Neuronal stem cell (in vitro differentiated cells): ENCODE data around the gene CD58.
A peak's percentile ranks its signal among the peaks of the same experiment; 100 is the strongest.

Experiments
- DNase-seq: peaks from one replicate; pipeline ENCODE4 v3.0.0-alpha.2; 2013; ENCODE audit warnings: low spot score
- H2AFZ ChIP-seq: one replicate; pipeline ENCODE4 v1.6.1; 2013; ENCODE audit warnings: mild to moderate bottlenecking, low read length, inconsistent platforms
- H2AK5ac ChIP-seq: 2 replicates; pipeline ENCODE4 v1.6.1; 2013; ENCODE audit warnings: low read depth, mild to moderate bottlenecking, inconsistent platforms, low read length, moderate library complexity, mixed read lengths
- H2BK120ac ChIP-seq: 2 replicates; pipeline ENCODE4 v1.6.1; 2013; ENCODE audit warnings: low read depth, mild to moderate bottlenecking, inconsistent platforms, low read length, moderate library complexity, mixed read lengths
- H2BK12ac ChIP-seq: one replicate; pipeline ENCODE4 v1.6.1; 2013; ENCODE audit warnings: low read length, inconsistent platforms
- H2BK15ac ChIP-seq: 2 replicates; pipeline ENCODE4 v1.6.1; 2013; ENCODE audit warnings: mild to moderate bottlenecking, low read length, inconsistent platforms, mixed read lengths
- H2BK5ac ChIP-seq: one replicate; pipeline ENCODE4 v1.6.1; 2013; ENCODE audit warnings: inconsistent platforms, mild to moderate bottlenecking, low read length, moderate library complexity
- H3K14ac ChIP-seq: one replicate; pipeline ENCODE4 v1.6.1; 2013; ENCODE audit warnings: low read length, inconsistent platforms
- H3K18ac ChIP-seq: 2 replicates; pipeline ENCODE4 v1.6.1; 2013; ENCODE audit warnings: low read length, inconsistent platforms
- H3K23ac ChIP-seq: 2 replicates; pipeline ENCODE4 v1.6.1; 2013; ENCODE audit warnings: low read depth, mild to moderate bottlenecking, mixed read lengths, low read length, inconsistent platforms; ENCODE audit not compliant: poor library complexity
- H3K27ac ChIP-seq: replicated peaks from 3 replicates; pipeline ENCODE4 v1.5.1; 2013; ENCODE audit warnings: low read length, inconsistent platforms
- H3K27me3 ChIP-seq, 3 experiments: 2 replicates each; pipeline ENCODE4 v1.6.1; 2013; ENCODE audit warnings: low read length in 3 of 3, mild to moderate bottlenecking in 2 of 3, inconsistent platforms in 1 of 3, low read depth in 1 of 3, mixed read lengths in 1 of 3, moderate library complexity in 1 of 3; ENCODE audit not compliant: control insufficient read depth in 3 of 3, insufficient read depth in 3 of 3
- H3K36me3 ChIP-seq, 2 donors: replicated peaks in 1 of 2; 2 replicates each; pipeline ENCODE4 v1.6.1; 2013; ENCODE audit warnings: low read length in 2 of 2; ENCODE audit not compliant: control insufficient read depth in 2 of 2, insufficient read depth in 2 of 2
- H3K4ac ChIP-seq: 2 replicates; pipeline ENCODE4 v1.6.1; 2013; ENCODE audit warnings: inconsistent platforms, mild to moderate bottlenecking, low read length, moderate library complexity
- H3K4me1 ChIP-seq, 2 donors: 1 replicate in 1 of 2; 2 replicates in 1 of 2; pipeline ENCODE4 v1.6.1; 2013; ENCODE audit warnings: low read length in 2 of 2, low read depth in 1 of 2; ENCODE audit not compliant: control insufficient read depth in 2 of 2, insufficient read depth in 1 of 2
- H3K4me2 ChIP-seq: one replicate; pipeline ENCODE4 v1.6.1; 2013; ENCODE audit warnings: mild to moderate bottlenecking, low read length, inconsistent platforms; ENCODE audit not compliant: insufficient read depth, poor library complexity, severe bottlenecking
- H3K4me3 ChIP-seq, 2 donors: 2 replicates each; pipeline ENCODE4 v1.5.1; 2013; ENCODE audit warnings: low read length in 2 of 2, mild to moderate bottlenecking in 2 of 2, inconsistent platforms in 1 of 2, moderate library complexity in 1 of 2
- H3K79me1 ChIP-seq: one replicate; pipeline ENCODE4 v1.6.1; 2013; ENCODE audit warnings: low read depth, mild to moderate bottlenecking, inconsistent platforms, low read length, moderate library complexity
- H3K9ac ChIP-seq: one replicate; pipeline ENCODE4 v1.6.1; 2013; ENCODE audit warnings: mild to moderate bottlenecking, low read depth, low read length, inconsistent platforms; ENCODE audit not compliant: poor library complexity
- H3K9me3 ChIP-seq, 2 donors: replicated peaks in 1 of 2; 2 replicates each; pipeline versions ENCODE3 to v1.6.1; 2013; ENCODE audit warnings: low read length in 2 of 2, mild to moderate bottlenecking in 2 of 2, inconsistent platforms in 1 of 2, low read depth in 1 of 2, mixed read lengths in 1 of 2, moderate library complexity in 1 of 2; ENCODE audit not compliant: control insufficient read depth in 2 of 2, insufficient read depth in 1 of 2
- H4K8ac ChIP-seq: one replicate; pipeline ENCODE4 v1.6.1; 2013; ENCODE audit warnings: low read depth, mild to moderate bottlenecking, inconsistent platforms, low read length, moderate library complexity
- H4K91ac ChIP-seq: one replicate; pipeline ENCODE4 v1.6.1; 2013; ENCODE audit warnings: low read length, low read depth, mild to moderate bottlenecking, inconsistent platforms; ENCODE audit not compliant: poor library complexity
- WGBS, 2 donors: extraction: QIAGEN DNeasy Blood & Tissue Kit; methylation state at CpG; one replicate each; pipeline ENCODE4 v1.1.7; 2013; ENCODE audit warnings: missing lambda C conversion rate in 2 of 2, mixed read lengths in 1 of 2; ENCODE audit not compliant: insufficient read length in 2 of 2, insufficient replicate concordance in 1 of 2; ENCODE audit errors: extremely low coverage in 2 of 2; 5-methylcytosine and 5-hydroxymethylcytosine counted together

The CD58 gene

DNA sequence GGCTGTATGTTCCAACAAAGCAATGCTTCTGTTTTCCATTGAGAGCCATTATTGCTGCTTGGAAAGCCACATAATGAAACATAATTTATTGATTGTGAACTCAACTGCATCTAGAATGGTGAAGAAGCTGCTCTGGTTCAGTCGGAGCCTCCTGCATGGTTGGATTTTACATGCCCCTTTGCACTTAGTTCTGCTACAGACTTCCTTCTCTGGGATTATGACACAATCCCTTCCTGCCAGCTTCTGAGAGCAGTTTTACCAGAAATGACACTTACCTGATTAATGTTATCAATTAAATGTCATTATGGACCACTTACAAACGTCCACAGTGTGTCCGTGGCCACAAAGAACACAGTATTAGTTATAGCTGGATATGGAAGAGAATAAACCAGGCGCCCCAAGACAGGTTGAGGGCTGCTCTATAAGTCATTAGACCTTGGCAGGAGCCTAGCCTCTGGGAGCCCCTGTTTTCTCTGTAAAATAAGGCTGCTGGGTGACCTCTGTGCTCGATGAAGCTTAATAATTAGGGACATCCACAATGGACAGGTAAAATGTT lies 7.0 kb upstream of the CD58 start:
- Histone ChIP-seq H3K23ac (no peak overlapping the region), H3K27me3 (no peaks in the 10 kb centered on the region), H4K91ac (no peak overlapping the region), H3K4me1 (peaks cover 5 to 10% of the 10 kb centered on the region in 2 donors), H3K4me2 (no peak overlapping the region), H3K4me3 (no peak overlapping the region), H3K18ac (no peak overlapping the region), H3K27ac (no peak overlapping the region), H3K36me3 (peaks cover 0 to under 1% of the 10 kb centered on the region in 2 donors), H3K9me3 (peaks cover 0 to under 1% of the 10 kb centered on the region in 2 donors), H4K8ac (no peak overlapping the region), H3K9ac (no peak overlapping the region), H3K14ac (no peak overlapping the region), H2AFZ (no peak overlapping the region), H3K79me1 (no peaks in the 10 kb centered on the region), H2BK15ac (no peak overlapping the region), H2BK12ac (no peak overlapping the region), H3K4ac (no peak overlapping the region), H2AK5ac (no peak overlapping the region), H2BK5ac (no peak overlapping the region), H2BK120ac (no peak overlapping the region)
- whole genome bisulfite sequencing, 2 donors: no CpG with 5 or more reads among the region's 5 CpGs
- DNase-seq: no peak

DNA sequence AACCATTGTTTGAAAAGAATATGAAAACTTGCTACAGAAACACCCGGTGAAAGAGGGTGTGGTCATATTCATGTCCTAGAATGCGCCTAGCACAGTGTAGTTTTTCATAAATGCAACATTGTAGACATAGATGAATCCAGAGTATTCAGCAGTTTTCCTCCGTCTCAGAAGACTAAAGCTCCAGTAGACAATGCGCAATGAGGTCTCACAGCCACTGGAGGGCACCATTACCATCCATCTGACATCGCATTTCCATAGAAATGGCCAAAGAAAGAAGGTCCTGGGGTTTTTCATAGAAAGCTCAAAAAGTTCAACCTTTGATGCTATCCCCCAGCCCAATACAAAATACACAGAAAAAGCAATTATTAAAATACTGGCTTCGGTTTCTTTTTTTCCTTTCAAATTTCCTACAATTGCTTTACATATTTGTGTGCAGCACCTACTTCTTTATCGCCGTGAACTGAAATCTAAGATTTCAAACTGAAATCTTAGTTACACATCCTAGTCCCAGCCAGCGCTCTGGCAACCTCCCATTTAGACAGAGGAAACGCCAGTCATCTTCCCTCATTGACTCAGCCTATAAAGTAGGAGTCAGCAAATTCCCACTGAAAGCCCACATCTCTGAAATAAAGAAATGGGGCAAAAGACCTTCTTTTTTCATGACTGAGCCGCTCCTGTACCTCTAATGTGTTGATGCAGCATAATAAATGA lies 3.9 kb upstream of the CD58 start:
- H3K79me1 ChIP-seq: no peaks in the 10 kb centered on the region
- no peak overlapping the region for H4K8ac ChIP-seq
- no peak overlapping the region for H3K4me2 ChIP-seq
- H3K18ac ChIP-seq: no peak overlapping the region
- no peak overlapping the region for H3K14ac ChIP-seq
- H3K23ac ChIP-seq: no peak overlapping the region
- H2BK15ac ChIP-seq: no peak overlapping the region
- H3K4me3 ChIP-seq: no peak overlapping the region
- H3K9me3 ChIP-seq: no peaks in the 10 kb centered on the region
- no peak overlapping the region for H2BK12ac ChIP-seq
- H2AFZ ChIP-seq: peak overlapping the region; percentile 47
- H4K91ac ChIP-seq: no peak overlapping the region
- H2BK120ac ChIP-seq: no peak overlapping the region
- H3K9ac ChIP-seq: no peak overlapping the region
- H3K4ac ChIP-seq: no peak overlapping the region
- no peaks in the 10 kb centered on the region for H3K27me3 ChIP-seq
- WGBS, 2 donors: no CpG with 5 or more reads among the region's 11 CpGs
- no peak overlapping the region for H2BK5ac ChIP-seq
- H3K27ac ChIP-seq: no peak overlapping the region
- no peak overlapping the region for H2AK5ac ChIP-seq
- no peaks in the 10 kb centered on the region for H3K36me3 ChIP-seq
- peak; percentile 61 for DNase-seq
- peaks cover 12 to 16% of the 10 kb centered on the region in 2 donors for H3K4me1 ChIP-seq

DNA sequence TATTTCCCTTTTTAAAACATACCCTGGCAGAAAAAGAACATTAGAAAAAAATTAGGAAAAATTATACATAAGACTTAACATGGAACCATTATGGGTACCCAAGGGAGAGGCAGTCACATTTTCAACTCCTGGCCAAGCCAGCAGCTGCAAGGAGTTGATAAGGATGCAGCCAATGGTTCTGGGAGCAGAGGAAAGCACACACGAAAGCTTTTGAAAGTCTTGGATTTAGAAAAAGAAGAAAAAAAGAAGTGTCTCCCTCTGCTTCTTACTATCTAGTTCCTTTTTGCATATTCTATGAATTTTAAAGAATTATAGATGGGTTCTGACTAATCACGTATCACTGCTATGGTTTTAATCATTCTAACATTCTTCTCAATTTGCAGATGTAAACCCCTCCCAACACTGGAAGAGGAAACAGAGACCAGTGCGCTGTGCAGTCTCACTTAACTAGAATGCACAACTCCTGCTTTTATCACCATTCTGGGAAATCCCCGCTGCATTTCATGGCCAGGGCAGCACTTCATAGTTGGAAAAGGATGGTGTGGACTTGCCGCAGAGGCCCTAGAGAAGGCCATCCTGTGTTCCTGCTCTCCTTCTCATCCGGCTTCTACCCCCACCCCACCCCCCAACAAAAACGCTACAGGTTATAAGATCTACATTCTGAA lies 2.7 kb upstream of the CD58 start:
- no peaks in the 10 kb centered on the region for H3K9me3 ChIP-seq
- H3K4ac ChIP-seq: no peak overlapping the region
- no peak overlapping the region for H2BK5ac ChIP-seq
- H3K27me3 ChIP-seq: no peaks in the 10 kb centered on the region
- no peak overlapping the region for H4K91ac ChIP-seq
- no peak overlapping the region for H3K18ac ChIP-seq
- no peaks in the 10 kb centered on the region for H3K79me1 ChIP-seq
- no peak overlapping the region for H2BK12ac ChIP-seq
- no peak overlapping the region for H3K4me3 ChIP-seq
- no peak overlapping the region for H3K9ac ChIP-seq
- H3K14ac ChIP-seq: no peak overlapping the region
- H3K23ac ChIP-seq: no peak overlapping the region
- no peak overlapping the region for H2BK15ac ChIP-seq
- no peak overlapping the region for H2AFZ ChIP-seq
- H2AK5ac ChIP-seq: no peak overlapping the region
- peaks cover 12 to 16% of the 10 kb centered on the region in 2 donors for H3K4me1 ChIP-seq
- H3K27ac ChIP-seq: no peak overlapping the region
- H3K4me2 ChIP-seq: no peak overlapping the region
- no peak for DNase-seq
- no CpG with 5 or more reads among the region's 7 CpGs for WGBS, 2 donors
- H4K8ac ChIP-seq: no peak overlapping the region
- no peak overlapping the region for H2BK120ac ChIP-seq
- H3K36me3 ChIP-seq: no peaks in the 10 kb centered on the region

DNA sequence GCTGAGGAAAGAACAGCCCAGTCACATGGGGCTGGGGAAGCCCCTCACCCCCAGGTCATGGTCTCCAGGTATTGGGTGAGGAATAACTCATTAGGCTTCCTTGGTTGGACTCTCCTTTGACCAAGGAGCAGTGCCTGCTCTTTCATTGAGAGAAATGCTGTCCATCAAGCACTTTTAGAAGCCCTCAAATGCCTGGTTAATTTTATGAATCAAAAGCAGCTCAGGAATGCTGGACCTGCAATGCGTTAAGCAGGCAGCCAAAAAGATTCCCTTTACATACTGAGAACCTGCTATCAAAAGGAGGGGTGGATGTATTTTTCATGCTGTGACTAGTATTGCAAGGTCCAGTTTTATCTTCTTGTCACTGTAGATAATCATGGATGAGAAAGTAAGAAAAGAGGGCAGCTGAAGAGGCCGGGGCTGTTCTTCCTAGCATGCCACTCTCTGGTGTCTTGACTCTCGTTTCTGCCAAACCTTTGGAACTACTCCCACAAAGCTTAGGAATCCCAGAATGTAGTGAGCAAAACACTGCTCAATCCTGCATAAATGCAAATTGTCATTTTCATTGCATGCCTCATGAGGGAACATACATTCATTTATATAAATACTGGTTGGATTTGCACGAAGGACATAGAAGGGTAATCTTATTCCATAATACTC lies 2.1 kb upstream of the CD58 start:
- Histone ChIP-seq H3K27ac (no peak overlapping the region), H3K4me1 (peaks cover 12 to 16% of the 10 kb centered on the region in 2 donors), H2AK5ac (no peak overlapping the region), H4K91ac (no peak overlapping the region), H2BK120ac (no peak overlapping the region), H3K9me3 (no peaks in the 10 kb centered on the region), H2BK5ac (no peak overlapping the region), H2BK12ac (no peak overlapping the region), H3K79me1 (no peaks in the 10 kb centered on the region), H3K4me3 (no peak overlapping the region), H3K23ac (no peak overlapping the region), H3K4me2 (no peak overlapping the region), H3K18ac (no peak overlapping the region), H2AFZ (no peak overlapping the region), H3K36me3 (no peaks in the 10 kb centered on the region), H3K9ac (no peak overlapping the region), H3K4ac (no peak overlapping the region), H2BK15ac (no peak overlapping the region), H4K8ac (no peak overlapping the region), H3K14ac (no peak overlapping the region), H3K27me3 (no peaks in the 10 kb centered on the region)
- no CpG with 5 or more reads among the region's 4 CpGs for WGBS, 2 donors
- DNase-seq: no peak
